Measurements from ENCODE around the gene COG5.
"Not testable (repeated sequence)": the region's sequence is repeated elsewhere in the genome, so short reads cannot be mapped to it uniquely, and the experiment has no call there.

The COG5 gene

DNA sequence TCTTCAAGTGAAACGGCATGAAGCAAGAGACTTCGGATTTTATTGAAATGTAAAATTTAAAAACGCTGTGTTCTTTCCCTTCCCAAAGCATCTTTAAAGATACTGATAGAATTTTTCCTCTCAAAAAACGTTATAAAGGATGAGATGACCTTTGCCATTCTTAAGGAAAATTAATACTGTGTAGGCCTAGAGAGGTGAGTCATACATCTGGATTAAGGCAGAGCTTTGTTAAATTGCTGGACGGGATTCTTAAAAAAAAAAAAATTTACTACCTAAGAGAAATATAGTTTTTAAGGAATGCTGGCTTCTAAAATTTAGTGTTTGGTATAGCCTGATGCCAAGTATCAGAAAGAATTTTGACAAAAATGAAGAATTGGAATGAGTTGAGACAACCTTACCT lies 401.2 kb downstream of the COG5 start:
- TF ChIP-seq, protein P1, sequence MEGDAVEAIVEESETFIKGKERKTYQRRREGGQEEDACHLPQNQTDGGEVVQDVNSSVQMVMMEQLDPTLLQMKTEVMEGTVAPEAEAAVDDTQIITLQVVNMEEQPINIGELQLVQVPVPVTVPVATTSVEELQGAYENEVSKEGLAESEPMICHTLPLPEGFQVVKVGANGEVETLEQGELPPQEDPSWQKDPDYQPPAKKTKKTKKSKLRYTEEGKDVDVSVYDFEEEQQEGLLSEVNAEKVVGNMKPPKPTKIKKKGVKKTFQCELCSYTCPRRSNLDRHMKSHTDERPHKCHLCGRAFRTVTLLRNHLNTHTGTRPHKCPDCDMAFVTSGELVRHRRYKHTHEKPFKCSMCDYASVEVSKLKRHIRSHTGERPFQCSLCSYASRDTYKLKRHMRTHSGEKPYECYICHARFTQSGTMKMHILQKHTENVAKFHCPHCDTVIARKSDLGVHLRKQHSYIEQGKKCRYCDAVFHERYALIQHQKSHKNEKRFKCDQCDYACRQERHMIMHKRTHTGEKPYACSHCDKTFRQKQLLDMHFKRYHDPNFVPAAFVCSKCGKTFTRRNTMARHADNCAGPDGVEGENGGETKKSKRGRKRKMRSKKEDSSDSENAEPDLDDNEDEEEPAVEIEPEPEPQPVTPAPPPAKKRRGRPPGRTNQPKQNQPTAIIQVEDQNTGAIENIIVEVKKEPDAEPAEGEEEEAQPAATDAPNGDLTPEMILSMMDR (IDR thresholded peaks at IDR 0.05; ENCODE audit: extremely low read depth, missing control alignments): no peak

GRCh38 chr7:107161415-107161814 lies 402.3 kb downstream of the COG5 start:
- TF ChIP-seq, protein P1 (IDR thresholded peaks at IDR 0.05; ENCODE audit: extremely low read depth, missing control alignments): no peak
- no peak for DNase-seq (ENCODE audit: low spot score)

More for the DNA sequence above, 401.2 kb downstream of the COG5 start:
- no peak for DNase-seq (ENCODE audit: low spot score)

DNA sequence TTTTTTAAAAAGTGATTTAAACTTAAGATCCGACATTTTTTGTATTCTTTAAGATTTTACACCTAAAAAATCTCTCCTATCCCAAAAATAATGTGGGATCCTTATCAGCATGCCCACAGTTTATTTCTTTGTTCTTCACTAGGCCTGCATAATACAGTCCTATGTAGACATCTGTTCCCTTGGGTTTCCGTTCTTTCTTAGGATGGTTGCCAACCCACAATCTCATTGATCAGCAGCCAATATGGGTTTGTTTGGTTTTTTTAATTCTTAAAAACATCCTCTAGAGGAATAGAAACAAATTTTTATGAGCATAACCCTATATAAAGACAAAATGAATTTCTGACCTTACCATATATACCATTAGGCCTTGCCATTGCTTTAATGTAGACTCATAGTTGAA lies 403.3 kb downstream of the COG5 start:
- DNase-seq (ENCODE audit: low spot score): no peak

GRCh38 chr7:107158028-107158427 lies 405.7 kb downstream of the COG5 start:
- no peak for DNase-seq (ENCODE audit: low spot score)
- TF ChIP-seq, protein P1 (IDR thresholded peaks at IDR 0.05; ENCODE audit: extremely low read depth, missing control alignments): no peak

More for the DNA sequence above, 403.3 kb downstream of the COG5 start:
- TF ChIP-seq, protein P1 (IDR thresholded peaks at IDR 0.05; ENCODE audit: extremely low read depth, missing control alignments): no peak

- DNase-seq (ENCODE audit: low spot score): no peak
Measured at GRCh38 chr7:107157091-107157490, 406.6 kb downstream of the COG5 start.

GRCh38 chr7:107155726-107156125 lies 408.0 kb downstream of the COG5 start:
- not testable (repeated sequence) for DNase-seq (ENCODE audit: low spot score)

More at GRCh38 chr7:107157091-107157490, 406.6 kb downstream of the COG5 start:
- TF ChIP-seq, protein P1 (IDR thresholded peaks at IDR 0.05; ENCODE audit: extremely low read depth, missing control alignments): no peak

GRCh38 chr7:107154826-107155225 lies 408.9 kb downstream of the COG5 start:
- TF ChIP-seq, protein P1 (IDR thresholded peaks at IDR 0.05; ENCODE audit: extremely low read depth, missing control alignments): no peak

GRCh38 chr7:107152011-107152410 lies 411.7 kb downstream of the COG5 start:
- no peak for DNase-seq (ENCODE audit: low spot score)
- TF ChIP-seq, protein P1 (IDR thresholded peaks at IDR 0.05; ENCODE audit: extremely low read depth, missing control alignments): no peak

More at GRCh38 chr7:107154826-107155225, 408.9 kb downstream of the COG5 start:
- DNase-seq (ENCODE audit: low spot score): no peak
